H9 (cell line): ENCODE results near the gene HABP4. TPM values are rescaled to one million over a fixed set of nuclear protein-coding genes. Genes with fewer than 3 reads are reported as not detected.

Experiments used
- DNase-seq: peaks from one replicate; pipeline ENCODE4 v3.0.0-alpha.2; 2017
- H2AFZ ChIP-seq: one replicate; pipeline ENCODE4 v1.6.1; 2013; ENCODE audit warnings: mild to moderate bottlenecking, low read length, control low read depth, moderate library complexity
- H2AK5ac ChIP-seq: 2 replicates; pipeline ENCODE4 v1.6.1; 2013; ENCODE audit warnings: low read length, control low read depth, mixed read lengths; ENCODE audit not compliant: insufficient read length
- H2BK120ac ChIP-seq: one replicate; pipeline ENCODE4 v1.6.1; 2013; ENCODE audit warnings: low read depth, mild to moderate bottlenecking, low read length, control low read depth, inconsistent platforms; ENCODE audit not compliant: poor library complexity, severe bottlenecking
- H2BK12ac ChIP-seq: 2 replicates; pipeline ENCODE4 v1.6.1; 2013; ENCODE audit warnings: low read length, control low read depth, mixed read lengths, low read depth; ENCODE audit not compliant: insufficient read length
- H2BK15ac ChIP-seq: 2 replicates; pipeline ENCODE4 v1.6.1; 2013; ENCODE audit warnings: low read depth, low read length, control low read depth
- H2BK20ac ChIP-seq: one replicate; pipeline ENCODE4 v1.6.1; 2013; ENCODE audit warnings: low read depth, mild to moderate bottlenecking, low read length, control low read depth, inconsistent platforms; ENCODE audit not compliant: poor library complexity, severe bottlenecking
- H2BK5ac ChIP-seq: 2 replicates; pipeline ENCODE4 v1.6.1; 2013; ENCODE audit warnings: low read length, control low read depth, mixed read lengths; ENCODE audit not compliant: insufficient read length
- H3K14ac ChIP-seq: 2 replicates; pipeline ENCODE4 v1.6.1; 2013; ENCODE audit warnings: low read length, control low read depth; ENCODE audit not compliant: insufficient read depth
- H3K18ac ChIP-seq: 2 replicates; pipeline ENCODE4 v1.6.1; 2013; ENCODE audit warnings: low read depth, mild to moderate bottlenecking, mixed read lengths, low read length, control low read depth; ENCODE audit not compliant: insufficient read length
- H3K23ac ChIP-seq: 2 replicates; pipeline ENCODE4 v1.6.1; 2013; ENCODE audit warnings: low read length, control low read depth, mixed read lengths, low read depth; ENCODE audit not compliant: insufficient read length
- H3K23me2 ChIP-seq: 2 replicates; pipeline ENCODE4 v1.6.1; 2013; ENCODE audit warnings: low read depth, mild to moderate bottlenecking, mixed read lengths, low read length, control low read depth; ENCODE audit not compliant: insufficient read length, poor library complexity, severe bottlenecking
- H3K27ac ChIP-seq: 2 replicates; pipeline ENCODE4 v1.5.1; 2013; ENCODE audit warnings: low read length, control low read depth, mixed read lengths, low read depth; ENCODE audit not compliant: insufficient read length
- H3K27me3 ChIP-seq: 2 replicates; pipeline ENCODE4 v1.6.1; 2013; ENCODE audit warnings: low read length, control low read depth, inconsistent platforms; ENCODE audit not compliant: insufficient read depth
- H3K4ac ChIP-seq: 2 replicates; pipeline ENCODE4 v1.6.1; 2013; ENCODE audit warnings: low read depth, mild to moderate bottlenecking, control low read depth, inconsistent platforms, low read length, moderate library complexity
- H3K4me1 ChIP-seq: 2 replicates; pipeline ENCODE4 v1.6.1; 2013; ENCODE audit warnings: low read length, control low read depth, inconsistent platforms; ENCODE audit not compliant: insufficient read depth
- H3K4me2 ChIP-seq: 2 replicates; pipeline ENCODE4 v1.6.1; 2013; ENCODE audit warnings: low read length, control low read depth, mixed read lengths; ENCODE audit not compliant: insufficient read length, insufficient read depth
- H3K56ac ChIP-seq: 2 replicates; pipeline ENCODE4 v1.6.1; 2013; ENCODE audit warnings: low read depth, mild to moderate bottlenecking, mixed read lengths, low read length, control low read depth; ENCODE audit not compliant: insufficient read length
- H3K79me1 ChIP-seq: 2 replicates; pipeline ENCODE4 v1.6.1; 2013; ENCODE audit warnings: low read depth, mild to moderate bottlenecking, moderate library complexity, low read length, control low read depth, inconsistent platforms; ENCODE audit not compliant: insufficient read depth, poor library complexity, severe bottlenecking
- H3K79me2 ChIP-seq: 2 replicates; pipeline ENCODE4 v1.6.1; 2013; ENCODE audit warnings: low read length, control low read depth, inconsistent platforms; ENCODE audit not compliant: insufficient read depth
- H3K9ac ChIP-seq: 2 replicates; pipeline ENCODE4 v1.6.1; 2013; ENCODE audit warnings: low read length, control low read depth, mixed read lengths; ENCODE audit not compliant: insufficient read length; ENCODE audit errors: extremely low read depth
- H3K9me3 ChIP-seq: one replicate; pipeline ENCODE4 v1.6.1; 2013; ENCODE audit warnings: low read depth, low read length, inconsistent platforms; ENCODE audit not compliant: control insufficient read depth
- H3T11ph ChIP-seq: one replicate; pipeline ENCODE4 v1.6.1; 2013; ENCODE audit warnings: mild to moderate bottlenecking, low read length, control low read depth, inconsistent platforms
- H4K20me1 ChIP-seq: one replicate; pipeline ENCODE4 v1.6.1; 2013; ENCODE audit not compliant: control insufficient read depth, insufficient read length, insufficient read depth
- H4K5ac ChIP-seq: 2 replicates; pipeline ENCODE4 v1.6.1; 2013; ENCODE audit warnings: low read depth, mild to moderate bottlenecking, mixed read lengths, low read length, control low read depth; ENCODE audit not compliant: insufficient read length
- H4K8ac ChIP-seq: replicated peaks from 2 replicates; pipeline ENCODE4 v1.6.1; 2013; ENCODE audit warnings: low read length, control low read depth, mixed read lengths, low read depth; ENCODE audit not compliant: insufficient read length
- H4K91ac ChIP-seq: 2 replicates; pipeline ENCODE4 v1.6.1; 2013; ENCODE audit warnings: low read depth, mild to moderate bottlenecking, moderate library complexity, mixed read lengths, low read length, control low read depth; ENCODE audit not compliant: insufficient read length
- H3K27ac Mint-ChIP-seq, 3 experiments: 2 replicates in 2 of 3; 3 replicates in 1 of 3; pipeline ENCODE4 v1.8.0; 2020 to 2021; ENCODE audit warnings: mixed read lengths in 3 of 3, mild to moderate bottlenecking in 1 of 3, moderate library complexity in 1 of 3
- H3K27me3 Mint-ChIP-seq: 2 replicates; pipeline ENCODE4 v1.8.0; 2021; ENCODE audit warnings: low read depth, mild to moderate bottlenecking, moderate library complexity, mixed read lengths
- H3K36me3 Mint-ChIP-seq, 3 experiments: 2 replicates in 2 of 3; 3 replicates in 1 of 3; pipeline ENCODE4 v1.8.0; 2020 to 2021; ENCODE audit warnings: low read depth in 3 of 3, mixed read lengths in 3 of 3; ENCODE audit not compliant: insufficient read depth in 1 of 3
- H3K4me1 Mint-ChIP-seq, 2 experiments: 2 replicates each; pipeline ENCODE4 v1.8.0; 2020; ENCODE audit warnings: mixed read lengths in 2 of 2
- H3K4me3 Mint-ChIP-seq, 2 experiments: 2 replicates in 1 of 2; 3 replicates in 1 of 2; pipeline ENCODE4 v1.8.0; 2020 to 2021; ENCODE audit warnings: mild to moderate bottlenecking in 2 of 2, mixed read lengths in 2 of 2, moderate library complexity in 1 of 2
- H3K9me3 Mint-ChIP-seq, 2 experiments: 2 replicates in 1 of 2; 3 replicates in 1 of 2; pipeline ENCODE4 v1.8.0; 2020; ENCODE audit warnings: mild to moderate bottlenecking in 2 of 2, mixed read lengths in 2 of 2, moderate library complexity in 1 of 2
- CTCF ChIP-seq: fragments of 200-600 bp; sonication (generic); conservative IDR thresholded peaks from 3 replicates; pipeline ENCODE4 v1.8.0; 2021; ENCODE audit warnings: antibody characterized with exemption, mild to moderate bottlenecking
- WGBS: extraction: QIAGEN DNeasy Blood & Tissue Kit; methylation state at CpG from one replicate; pipeline ENCODE4 v1.1.7; 2013; ENCODE audit warnings: missing lambda C conversion rate, low lambda C conversion rate, mixed read lengths; ENCODE audit not compliant: insufficient read length; ENCODE audit errors: extremely low coverage; 5-methylcytosine and 5-hydroxymethylcytosine counted together
- total RNA-seq: library from RNA; stranded (reverse); gene quantifications from 2 replicates; pipeline ENCODE4 v1.2.1, GENCODE V29; 2021

Gene HABP4
- total RNA-seq, 1 experiment from 2014 or later = 7.5 TPM

DNA sequence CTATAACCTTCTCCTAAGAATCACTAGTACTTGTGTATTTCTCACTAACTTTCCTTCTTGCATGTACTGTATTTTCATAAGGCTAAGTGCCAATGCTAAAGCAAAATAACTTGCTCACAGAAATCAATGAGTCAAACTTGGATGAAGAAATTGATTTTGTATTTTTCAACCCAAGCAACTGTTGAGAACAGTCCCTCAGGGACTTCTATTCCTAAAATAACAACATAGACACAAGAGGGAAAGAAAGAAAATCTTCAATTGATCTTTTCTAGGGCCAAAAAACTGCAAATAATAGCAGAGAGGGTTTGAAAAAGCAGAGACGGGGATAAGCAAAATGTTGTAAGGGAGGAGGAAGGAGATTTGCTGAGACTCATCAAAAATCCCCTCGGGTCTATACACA lies 69.8 kb downstream of the HABP4 start:
- Histone ChIP-seq H4K5ac (no peak overlapping the region), H3K56ac (no peak overlapping the region), H3K79me1 (no peaks in the 10 kb centered on the region), H3K4me2 (no peak overlapping the region), H3K27me3 (no peaks in the 10 kb centered on the region), H3K14ac (no peak overlapping the region), H2AK5ac (no peak overlapping the region), H3K9me3 (no peaks in the 10 kb centered on the region), H3K27ac (no peak overlapping the region), H3K23me2 (no peaks in the 10 kb centered on the region), H4K91ac (no peak overlapping the region), H2BK12ac (no peak overlapping the region), H2BK20ac (no peak overlapping the region), H3T11ph (no peak overlapping the region), H3K9ac (no peak overlapping the region), H3K18ac (no peak overlapping the region), H2BK120ac (no peak overlapping the region), H2BK5ac (no peak overlapping the region), H2AFZ (no peak overlapping the region), H3K4me1 (no peaks in the 10 kb centered on the region), H3K23ac (no peak overlapping the region), H3K4ac (no peak overlapping the region), H2BK15ac (no peak overlapping the region), H4K20me1 (no peaks in the 10 kb centered on the region), H3K79me2 (no peaks in the 10 kb centered on the region), H4K8ac (no peak overlapping the region)
- TF ChIP-seq CTCF = no peak
- Mint-ChIP-seq H3K27ac (no peak overlapping the region), H3K4me1 (no peaks in the 10 kb centered on the region), H3K36me3 (peaks cover 25 to 34% (median 28%) of the 10 kb centered on the region in 3 experiments; a peak in 6 of 7 replicates), H3K27me3 (no peaks in the 10 kb centered on the region), H3K4me3 (no peak overlapping the region), H3K9me3 (no peaks in the 10 kb centered on the region)
- WGBS = no CpG with 5 or more reads among the region's 2 CpGs
- DNase-seq = no peak
